Brain microvascular endothelial cell (primary cell): ENCODE data around the gene TMTC1.

Experiments used
- DNase-seq: peaks from one replicate; pipeline ENCODE4 v3.0.0-alpha.2; 2020
- H3K27ac ChIP-seq: fragments of 250-450 bp; sonication (Bioruptor Pico); 2 replicates; pipeline ENCODE4 v1.5.1; 2020; ENCODE audit warnings: mild to moderate bottlenecking, moderate library complexity
- H3K27me3 ChIP-seq: fragments of 250-450 bp; sonication (Bioruptor Pico); replicated peaks from 2 replicates; pipeline ENCODE4 v1.5.1; 2020; ENCODE audit warnings: mild to moderate bottlenecking
- H3K36me3 ChIP-seq: fragments of 250-450 bp; sonication (Bioruptor Pico); replicated peaks from 2 replicates; pipeline ENCODE4 v1.5.1; 2020; ENCODE audit warnings: mild to moderate bottlenecking
- H3K4me3 ChIP-seq: 2 replicates; pipeline ENCODE4 v1.5.1; 2011; ENCODE audit warnings: low read depth, mild to moderate bottlenecking, control low read depth, low read length, moderate library complexity
- CTCF ChIP-seq: IDR thresholded peaks from 2 replicates; pipeline ENCODE4 v1.5.1; 2011; ENCODE audit warnings: low read depth, mild to moderate bottlenecking, moderate library complexity, low read length, control low read depth, inconsistent platforms; ENCODE audit errors: missing control alignments
- in situ Hi-C: cut with HindIII; loops from 2 replicates; pipeline ENCODE4 v1.10.0; 2017; ENCODE audit warnings: low sequenced_read_pairs, low pct_ligation_motif_present

Gene TMTC1

GRCh38 chr12:29460082-29460481 is 323.7 kb downstream of the TMTC1 start:
- no peak for DNase-seq
- Histone ChIP-seq H3K27me3 (no peaks in the 10 kb centered on the region), H3K4me3 (no peak overlapping the region), H3K27ac (no peak overlapping the region), H3K36me3 (no peaks in the 10 kb centered on the region)
- in situ Hi-C loops = no loop called here
- TF ChIP-seq CTCF = no peak

GRCh38 chr12:29455087-29455486 is 328.7 kb downstream of the TMTC1 start:
- in situ Hi-C loops = no loop called here

GRCh38 chr12:29451888-29452287 is 331.9 kb downstream of the TMTC1 start:
- no peaks in the 10 kb centered on the region for H3K27me3 ChIP-seq
- H3K27ac ChIP-seq = no peak overlapping the region
- in situ Hi-C loops = no loop called here
- no peaks in the 10 kb centered on the region for H3K36me3 ChIP-seq
- TF ChIP-seq CTCF = no peak
- no peak for DNase-seq
- H3K4me3 ChIP-seq = no peak overlapping the region

More at GRCh38 chr12:29455087-29455486, 328.7 kb downstream of the TMTC1 start:
- no peak for TF ChIP-seq CTCF
- H3K4me3 ChIP-seq = no peak overlapping the region
- H3K36me3 ChIP-seq = no peaks in the 10 kb centered on the region
- no peaks in the 10 kb centered on the region for H3K27me3 ChIP-seq
- no peak for DNase-seq
- no peak overlapping the region for H3K27ac ChIP-seq
